Skin of body (tissue), 2 donors: ENCODE measurements around the gene USP1. TPM values are rescaled to one million over a fixed set of nuclear protein-coding genes. Genes with fewer than 3 reads are reported as not detected.

Source experiments
- DNase-seq: peaks from one replicate; lab custom pipeline; 2025; lab: John Stamatoyannopoulos, UW
- total RNA-seq: library from RNA; depleted of rRNA; stranded (reverse); fragments of >200 nt; gene quantifications from one replicate; pipeline ENCODE4 v1.2.3, GENCODE V29; 2014

USP1 gene, protein sequence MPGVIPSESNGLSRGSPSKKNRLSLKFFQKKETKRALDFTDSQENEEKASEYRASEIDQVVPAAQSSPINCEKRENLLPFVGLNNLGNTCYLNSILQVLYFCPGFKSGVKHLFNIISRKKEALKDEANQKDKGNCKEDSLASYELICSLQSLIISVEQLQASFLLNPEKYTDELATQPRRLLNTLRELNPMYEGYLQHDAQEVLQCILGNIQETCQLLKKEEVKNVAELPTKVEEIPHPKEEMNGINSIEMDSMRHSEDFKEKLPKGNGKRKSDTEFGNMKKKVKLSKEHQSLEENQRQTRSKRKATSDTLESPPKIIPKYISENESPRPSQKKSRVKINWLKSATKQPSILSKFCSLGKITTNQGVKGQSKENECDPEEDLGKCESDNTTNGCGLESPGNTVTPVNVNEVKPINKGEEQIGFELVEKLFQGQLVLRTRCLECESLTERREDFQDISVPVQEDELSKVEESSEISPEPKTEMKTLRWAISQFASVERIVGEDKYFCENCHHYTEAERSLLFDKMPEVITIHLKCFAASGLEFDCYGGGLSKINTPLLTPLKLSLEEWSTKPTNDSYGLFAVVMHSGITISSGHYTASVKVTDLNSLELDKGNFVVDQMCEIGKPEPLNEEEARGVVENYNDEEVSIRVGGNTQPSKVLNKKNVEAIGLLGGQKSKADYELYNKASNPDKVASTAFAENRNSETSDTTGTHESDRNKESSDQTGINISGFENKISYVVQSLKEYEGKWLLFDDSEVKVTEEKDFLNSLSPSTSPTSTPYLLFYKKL
- total RNA-seq, result 45.2 TPM

DNA sequence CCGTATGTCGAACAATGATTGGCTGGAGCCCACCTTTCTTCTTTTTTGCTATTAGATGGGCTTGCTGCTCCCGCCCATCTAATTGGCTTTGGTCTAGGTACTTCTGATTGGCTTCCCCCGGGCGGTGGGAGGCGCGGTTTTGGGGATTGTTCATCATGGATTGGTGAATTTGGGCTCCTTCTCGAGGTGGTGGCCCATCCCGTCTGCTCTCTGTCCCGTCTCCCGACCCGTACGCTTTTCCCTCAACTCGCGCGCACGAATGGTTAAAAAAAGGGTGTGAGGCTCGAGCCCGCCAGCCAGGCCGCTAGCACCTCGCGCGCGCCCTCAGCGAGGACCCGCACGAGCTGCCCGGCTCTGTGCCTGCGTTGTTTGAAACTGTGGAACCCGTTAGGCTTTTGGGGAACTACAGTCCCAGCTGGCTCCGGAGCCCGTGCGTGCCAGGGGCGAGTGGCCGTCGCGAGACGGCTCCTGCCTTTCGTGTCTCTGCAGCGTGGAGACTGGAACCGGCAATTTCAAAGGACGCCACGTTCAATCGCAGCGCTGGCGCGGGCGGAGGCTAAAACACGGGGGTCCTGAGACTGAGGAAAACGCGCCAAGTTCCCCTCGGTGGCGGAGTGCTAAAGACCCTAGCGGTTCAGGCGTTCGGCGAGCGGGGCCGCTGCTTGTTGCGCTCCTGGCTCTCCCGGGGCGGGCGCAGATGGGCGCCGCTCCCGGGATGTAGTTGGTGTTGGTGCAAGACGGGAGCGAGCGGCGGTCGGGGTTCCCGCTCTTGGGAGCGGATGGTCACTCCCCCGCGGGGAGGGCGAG lies at the start of gene USP1:
Gene USP1, plus strand, starts transcription at position 584 of the 807 bp plus-strand sequence. CDS start 2,819 bp downstream, outside the sequence.
- DNase-seq, result peak; percentile 100

DNA sequence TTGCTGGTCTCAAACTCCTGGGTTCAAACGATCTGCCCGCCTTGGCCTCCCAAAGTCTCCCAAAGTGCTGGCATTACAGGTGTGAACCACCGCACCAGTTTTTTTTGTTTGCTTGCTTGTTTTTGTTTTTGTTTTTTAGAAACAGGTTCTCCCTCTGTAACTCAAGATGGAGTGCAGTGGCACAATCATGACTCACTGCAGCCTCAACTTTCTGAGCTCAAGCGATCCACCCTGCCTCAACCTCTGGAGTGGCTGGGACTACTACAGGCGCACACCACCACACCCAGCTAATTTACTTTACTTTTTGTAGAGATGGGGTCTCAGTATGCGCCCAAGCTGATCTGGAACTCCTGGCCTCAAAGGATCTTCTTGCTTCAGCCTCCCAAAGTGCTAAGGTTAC lies 47.3 kb upstream of the USP1 start:
- no peak for DNase-seq

DNA sequence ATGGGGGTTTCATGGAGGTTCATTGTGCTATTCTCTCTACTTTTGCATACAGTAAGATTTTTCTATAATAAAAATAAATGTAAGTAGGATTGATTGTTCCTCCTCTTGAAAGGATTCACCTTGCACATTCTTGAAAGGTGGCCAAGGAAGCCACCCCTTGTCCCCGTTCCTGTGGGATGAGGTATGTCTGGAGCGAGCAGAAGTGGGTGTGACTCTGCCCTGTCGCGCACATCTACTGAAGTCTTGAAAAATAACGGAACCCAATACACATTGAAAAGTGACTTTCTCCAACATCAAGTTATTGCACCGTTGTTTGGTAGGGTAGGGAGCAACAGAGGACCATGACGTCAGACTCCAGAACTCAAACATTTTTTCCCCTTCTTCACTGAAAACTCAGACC lies 46.8 kb upstream of the USP1 start:
- DNase-seq, result no peak

DNA sequence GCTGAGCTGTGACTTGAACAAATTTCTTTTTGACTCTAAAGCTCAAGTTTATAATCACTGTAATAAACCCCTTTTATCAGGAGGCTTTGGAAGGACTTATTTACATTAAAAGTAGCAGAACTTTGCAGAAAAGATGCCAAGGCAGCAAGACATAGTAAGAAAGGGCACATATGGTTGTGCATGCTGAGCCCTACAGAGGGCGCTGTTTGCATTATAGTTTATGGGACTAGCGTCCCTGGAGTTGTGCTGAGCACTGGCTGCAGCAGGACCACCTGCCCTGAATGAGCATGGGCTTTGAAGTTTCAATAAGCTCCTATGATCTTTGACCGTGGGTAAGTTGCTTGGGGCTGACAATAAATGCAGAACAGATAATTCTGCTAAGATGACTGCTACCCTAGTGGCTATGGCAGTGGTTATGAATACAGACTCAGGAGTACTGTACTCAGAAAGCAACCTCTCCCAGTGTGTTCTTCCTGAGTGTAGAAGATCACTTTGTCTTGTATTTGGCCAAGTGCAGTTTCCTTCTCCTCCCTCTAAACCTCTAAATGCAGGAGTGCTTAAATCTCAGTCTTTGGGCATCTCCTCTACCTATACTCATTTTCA lies 45.4 kb upstream of the USP1 start:
- DNase-seq, result no peak

DNA sequence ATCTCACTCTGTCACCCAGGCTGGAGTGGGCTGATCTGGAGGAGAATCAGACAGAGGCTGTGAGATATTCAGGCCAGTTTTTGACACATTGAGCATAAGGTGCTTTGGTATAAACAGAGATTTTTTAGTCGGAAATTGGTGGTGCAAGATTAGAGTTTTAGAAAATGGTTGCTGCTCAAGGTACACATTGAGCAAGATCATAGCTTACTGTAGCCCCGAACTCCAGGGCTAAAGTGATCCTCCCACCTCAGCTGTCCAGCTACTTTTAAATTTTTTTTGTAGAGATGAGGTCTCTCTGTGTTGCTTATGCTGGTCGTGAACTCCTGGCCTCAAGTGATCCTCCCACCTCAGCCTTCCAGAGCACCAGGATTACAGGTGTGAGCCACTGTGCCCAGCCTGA lies 43.9 kb upstream of the USP1 start:
- no peak for DNase-seq

DNA sequence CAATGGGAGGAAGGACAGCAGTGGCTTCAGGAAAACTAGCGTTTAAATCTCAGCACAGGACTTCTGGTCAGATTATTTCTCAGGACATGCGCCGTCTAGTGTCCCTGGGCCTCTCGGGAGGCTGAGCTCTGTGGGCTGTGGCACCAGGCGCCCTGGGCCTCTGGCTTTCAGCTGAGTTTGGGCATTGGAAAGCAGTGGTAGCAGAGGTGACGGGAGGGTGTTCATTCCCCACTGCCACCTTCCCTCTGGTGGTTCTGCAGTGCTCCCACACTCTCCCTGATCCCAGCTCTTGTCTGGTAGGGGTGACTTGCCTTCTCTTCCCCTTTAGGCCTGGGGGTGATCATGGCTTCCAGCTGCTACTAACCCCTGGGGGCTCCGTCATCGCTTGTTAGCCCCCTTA lies 42.2 kb upstream of the USP1 start:
- no peak for DNase-seq

DNA sequence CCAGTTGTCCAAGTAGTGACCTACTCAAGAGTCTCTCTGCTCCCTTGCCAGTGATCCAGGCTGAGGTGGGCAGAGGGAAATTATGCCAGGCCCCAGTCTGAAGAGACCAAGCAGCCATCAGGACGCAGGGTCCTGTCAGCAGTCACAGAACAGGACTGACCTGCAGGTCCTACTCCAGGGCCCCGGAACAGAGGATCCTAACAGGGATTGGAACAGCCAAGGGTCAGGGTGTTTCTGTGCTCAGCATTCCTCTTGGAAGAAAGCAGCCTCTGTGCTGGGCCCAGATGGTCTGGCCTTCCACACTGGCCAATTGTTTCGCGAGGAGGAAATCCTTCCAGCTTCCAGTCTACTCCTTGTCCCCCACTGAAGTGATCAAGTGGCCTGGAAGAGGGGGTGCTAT lies 41.6 kb upstream of the USP1 start:
- DNase-seq, result no peak

DNA sequence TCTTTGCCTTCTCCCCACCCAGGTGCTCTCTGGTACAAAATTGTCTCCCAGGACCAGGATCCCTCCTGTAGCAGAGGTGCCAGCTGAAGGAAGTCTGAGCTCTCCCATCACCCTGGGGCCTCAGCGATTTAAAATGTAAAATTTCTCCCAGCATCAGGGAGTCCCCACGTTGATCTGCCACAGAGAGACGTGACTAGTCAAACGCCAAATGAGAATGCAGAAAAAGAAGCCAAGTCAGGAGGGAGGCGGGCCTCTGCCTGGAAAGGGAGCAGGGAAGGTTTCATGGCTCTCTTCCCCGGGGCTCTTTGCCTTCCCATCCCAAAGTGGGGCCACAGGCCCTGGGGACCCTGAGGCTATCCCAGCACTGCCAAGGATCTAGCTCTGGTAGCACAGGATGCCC lies 40.0 kb upstream of the USP1 start:
- no peak for DNase-seq

DNA sequence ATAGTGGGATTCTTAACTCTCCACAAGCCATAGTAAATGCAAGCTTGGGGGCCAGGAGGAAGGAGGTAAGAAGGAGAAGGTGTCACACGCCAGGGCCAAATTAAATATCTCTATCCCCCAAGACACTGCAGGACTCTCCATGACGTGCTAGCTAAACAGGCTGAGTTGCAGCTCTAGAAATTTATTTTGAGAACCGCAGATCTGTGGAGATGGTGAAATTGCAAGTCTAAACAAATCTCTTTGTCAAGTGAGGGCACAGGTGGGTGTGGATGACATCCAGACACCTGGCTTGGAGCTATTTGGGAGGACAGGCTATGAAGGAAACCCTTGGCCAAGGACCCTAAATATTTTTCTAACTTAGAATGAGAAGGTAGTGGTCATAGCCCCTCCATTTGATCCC lies 39.5 kb upstream of the USP1 start:
- no peak for DNase-seq

DNA sequence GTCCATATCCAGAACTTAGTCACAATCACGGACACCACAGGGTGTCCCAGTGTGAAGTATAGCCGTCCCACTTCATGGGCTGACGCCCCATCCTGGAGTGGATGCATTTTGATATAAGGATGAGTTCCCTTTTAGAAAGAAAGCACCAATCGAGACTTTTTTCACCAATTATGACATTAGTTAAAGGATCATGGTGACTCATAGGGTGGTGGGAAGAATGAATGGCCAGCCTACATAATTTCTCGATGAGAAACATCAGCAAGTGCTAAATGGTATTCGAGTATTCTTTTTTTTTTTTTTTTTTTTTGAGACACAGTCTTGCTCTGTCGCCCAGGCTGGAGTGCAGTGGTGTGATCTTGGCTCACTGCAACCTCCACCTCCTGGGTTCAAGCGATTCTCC lies 38.5 kb upstream of the USP1 start:
- no peak for DNase-seq

DNA sequence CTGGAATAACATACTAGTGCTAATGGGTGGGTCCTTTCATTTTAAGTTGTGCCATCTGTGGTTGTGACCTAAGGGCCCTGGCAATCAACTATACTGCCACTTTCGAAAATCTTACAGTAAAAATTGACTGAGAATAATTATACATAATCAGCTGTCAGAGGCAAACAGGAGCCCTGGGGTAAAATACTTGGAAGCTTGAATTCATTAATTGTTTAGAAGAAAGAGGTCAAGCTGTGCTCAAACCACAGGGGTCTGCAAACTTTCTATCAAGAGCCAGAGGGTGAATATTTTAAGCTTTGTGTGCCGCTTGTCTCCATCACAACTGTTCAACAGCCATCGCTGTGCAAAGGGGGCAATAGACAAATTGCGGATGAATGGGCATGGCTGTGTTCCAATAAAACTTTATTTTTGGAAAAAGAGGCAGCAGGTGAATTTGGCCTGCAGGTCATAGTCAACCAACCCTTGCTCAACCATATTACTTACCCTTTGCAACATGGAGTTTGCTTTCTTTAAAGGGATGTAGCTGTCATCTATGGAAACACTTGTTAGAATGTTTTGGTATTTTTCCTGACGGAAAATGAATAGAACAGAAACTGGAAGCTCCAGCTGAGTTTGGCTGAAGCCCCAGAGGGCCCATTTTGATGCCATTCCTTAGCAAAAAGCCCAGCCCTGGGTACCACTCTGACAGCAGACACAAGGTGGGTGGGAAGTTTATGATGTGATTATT lies 35.7 kb upstream of the USP1 start:
- no peak for DNase-seq

DNA sequence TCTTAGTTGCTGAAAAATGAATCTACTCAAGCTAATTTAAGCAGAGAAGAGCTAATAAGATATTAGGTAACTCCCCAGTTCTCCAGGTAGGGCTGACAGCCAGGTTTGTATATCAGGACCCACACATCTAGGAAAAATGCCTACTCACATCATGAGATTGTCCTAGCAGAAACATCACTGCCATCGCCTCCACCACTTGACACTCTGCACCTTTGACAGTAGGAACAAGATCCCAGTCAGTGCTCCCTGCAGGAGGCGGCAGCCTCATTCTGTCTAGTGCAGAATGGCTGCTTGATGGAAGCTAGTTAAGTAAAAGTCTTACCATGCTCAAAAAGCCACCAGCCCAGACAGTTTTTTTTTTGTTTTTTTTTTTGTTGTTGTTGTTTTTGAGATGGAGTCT lies 31.6 kb upstream of the USP1 start:
- DNase-seq, result no peak

DNA sequence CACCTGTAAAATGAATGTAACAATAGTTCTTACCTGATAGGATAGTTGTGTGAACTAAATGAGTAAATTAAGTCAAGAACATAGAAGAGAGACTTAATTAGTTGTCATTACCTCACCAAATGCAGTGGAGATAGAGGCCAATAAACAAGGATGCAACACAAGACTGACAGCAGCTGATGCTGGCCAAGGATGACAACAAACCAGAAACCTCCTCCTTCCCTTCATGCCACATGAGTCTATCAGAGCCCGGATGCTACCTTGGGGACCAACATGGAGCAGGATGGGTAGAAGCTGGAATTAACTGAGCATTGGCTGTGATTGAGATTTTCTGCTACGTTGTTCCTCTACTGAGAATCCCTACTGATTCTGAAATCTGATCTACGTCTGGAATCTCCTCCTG lies 30.3 kb upstream of the USP1 start:
- DNase-seq, result no peak

DNA sequence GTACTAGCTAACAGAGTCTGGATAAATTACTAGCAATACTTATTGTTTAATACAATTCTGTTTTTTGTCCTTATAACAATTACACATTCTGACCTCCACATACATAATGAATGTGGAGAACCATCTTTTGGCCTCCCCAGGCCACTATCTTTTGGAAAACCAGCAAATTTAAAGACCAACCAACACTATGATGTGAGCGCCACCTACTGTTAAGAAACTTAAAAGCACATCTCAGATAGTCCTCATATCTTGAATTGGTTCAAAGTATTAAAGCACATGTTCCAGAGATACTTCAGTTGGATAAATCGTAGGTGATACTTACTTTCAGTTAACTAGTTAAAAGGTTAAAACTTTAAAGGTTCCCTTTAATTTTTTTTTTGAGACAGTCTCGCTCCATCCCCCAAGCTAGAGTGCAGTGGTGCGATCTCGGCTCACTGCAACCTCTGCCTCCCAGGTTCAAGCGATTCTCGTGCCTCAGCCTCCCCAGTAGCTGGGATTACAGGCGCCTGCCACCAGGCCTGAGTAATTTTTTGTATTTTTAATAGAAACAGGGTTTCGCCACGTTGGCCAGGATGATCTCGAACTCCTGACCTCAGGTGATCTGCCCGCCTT lies 29.3 kb upstream of the USP1 start:
- peak; percentile 39 for DNase-seq

DNA sequence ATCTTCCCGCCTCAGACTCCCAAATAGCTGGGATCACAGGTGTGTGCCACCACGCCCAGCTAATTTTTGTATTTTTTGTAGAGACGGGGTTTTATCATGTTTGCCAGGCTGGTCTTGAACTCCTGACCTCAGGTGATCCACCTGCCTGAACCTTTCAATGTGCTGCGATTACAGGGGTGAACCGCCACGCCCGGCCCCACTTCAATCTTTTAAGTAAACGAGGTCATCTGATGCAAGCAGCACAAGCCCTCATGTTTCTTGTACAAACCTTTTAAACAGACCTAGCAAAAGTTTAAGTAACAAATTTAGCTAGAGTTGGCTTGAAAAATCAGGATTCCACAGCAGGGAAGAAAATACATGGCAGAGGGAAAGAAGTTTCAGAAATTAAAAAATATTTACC lies 21.2 kb upstream of the USP1 start:
- DNase-seq, result no peak

DNA sequence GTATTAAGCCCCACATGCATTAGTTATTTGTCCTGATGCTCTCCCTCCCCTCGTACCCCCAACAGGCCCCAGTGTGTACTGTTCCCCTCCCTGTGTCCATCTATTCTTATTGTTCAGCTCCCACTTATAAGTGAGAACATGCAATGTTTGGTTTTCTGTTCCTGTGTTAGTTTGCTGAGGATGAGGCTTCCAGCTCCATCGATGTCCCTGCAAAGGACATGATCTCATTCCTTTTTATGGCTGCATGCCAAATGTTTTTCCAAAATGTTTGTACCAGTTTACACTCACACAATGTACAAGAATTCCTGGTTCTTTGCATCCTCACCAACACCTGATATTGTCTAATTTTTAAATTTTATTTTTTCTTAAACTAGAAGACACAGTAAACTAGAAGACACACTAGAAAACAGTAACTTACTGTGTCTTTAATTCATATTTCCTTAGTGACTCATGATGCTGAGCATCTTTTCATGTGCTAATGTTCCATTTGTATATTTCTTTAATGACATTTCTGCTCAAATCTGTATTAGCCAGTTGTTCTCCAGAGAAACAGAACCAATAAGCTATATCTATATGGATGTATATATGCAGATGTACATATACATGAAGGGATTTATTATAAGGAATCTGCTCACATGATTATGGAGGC lies 19.4 kb upstream of the USP1 start:
- no peak for DNase-seq

DNA sequence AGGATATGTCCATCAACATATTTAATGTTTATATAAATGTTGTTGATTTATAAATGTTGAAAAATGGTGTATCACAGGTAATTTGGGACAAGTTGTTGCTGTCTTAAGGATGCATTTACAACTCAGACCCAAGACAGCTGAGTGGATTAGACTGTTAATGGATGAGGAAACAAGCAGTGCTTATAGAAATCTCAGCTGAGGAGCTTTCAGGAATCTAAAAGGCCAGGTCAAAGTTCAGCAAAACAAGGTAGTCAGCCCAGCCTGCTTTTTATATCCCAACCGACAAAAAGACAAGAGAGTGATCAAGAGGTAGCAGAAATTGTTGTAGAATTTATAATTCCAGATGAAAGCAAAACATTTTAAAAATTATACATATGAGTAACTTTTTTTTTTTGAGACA lies 16.6 kb upstream of the USP1 start:
- DNase-seq, result no peak

DNA sequence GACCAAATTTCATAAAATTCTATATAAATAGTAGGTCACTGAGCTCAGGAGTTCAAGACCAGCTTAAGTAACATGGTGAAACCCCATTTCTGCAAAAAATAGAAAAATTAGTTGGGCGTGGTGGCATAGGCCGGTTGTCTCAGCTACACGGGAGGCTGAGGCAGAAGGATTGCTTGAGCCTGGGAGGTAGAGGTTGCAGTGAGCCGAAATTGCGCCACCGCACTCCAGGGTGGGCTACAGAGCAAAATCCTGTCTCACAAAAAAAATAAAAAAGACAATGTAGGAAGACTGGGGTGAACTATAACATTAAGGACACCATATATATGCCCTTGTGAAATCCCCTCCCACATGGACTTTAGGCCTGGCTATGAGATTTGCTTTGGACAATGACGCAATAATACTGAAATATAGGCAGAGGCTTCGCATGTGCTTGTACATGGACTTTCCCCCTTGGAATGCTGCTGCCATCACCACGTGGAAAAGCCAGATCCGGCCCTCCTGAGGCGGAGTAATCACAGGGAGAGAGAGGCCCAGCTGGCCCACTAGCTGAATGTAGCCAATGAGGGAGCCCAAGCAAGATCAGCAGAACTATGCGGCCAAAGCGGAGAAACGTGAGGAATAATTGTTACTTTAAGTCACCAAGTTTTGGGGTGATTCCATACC lies 13.1 kb upstream of the USP1 start:
- DNase-seq, result no peak

DNA sequence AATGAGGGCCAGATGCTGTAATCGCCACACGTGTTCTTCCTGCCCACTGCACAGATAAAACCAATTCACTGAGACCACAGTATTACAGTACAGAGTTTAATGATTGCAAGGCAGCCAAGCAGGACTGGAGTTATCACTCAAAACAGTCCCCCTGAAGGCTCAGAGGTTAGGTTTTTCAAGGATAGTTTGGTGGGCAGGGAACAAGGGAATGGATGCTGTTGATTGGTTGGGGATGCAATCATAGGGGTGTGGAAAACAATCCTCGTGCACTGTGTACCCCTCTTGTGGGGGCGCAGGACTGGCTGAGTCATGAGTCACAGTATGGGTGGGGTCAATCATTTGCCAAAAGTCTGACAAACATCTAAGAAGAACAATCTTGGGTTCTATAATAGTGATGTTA lies 12.4 kb upstream of the USP1 start:
- no peak for DNase-seq
